NB4 (cell line): ENCODE results near the gene NYAP2.

Experiments used
- CTCF ChIP-seq: IDR thresholded peaks from one replicate; pipeline ENCODE4 v1.5.1; 2012; ENCODE audit warnings: low read depth, low read length
- MYC ChIP-seq: IDR thresholded peaks from 2 replicates; pipeline ENCODE4 v1.6.1; 2011; ENCODE audit warnings: low read depth, low read length
- POLR2A ChIP-seq: IDR thresholded peaks from 2 replicates; pipeline ENCODE4 v1.6.1; 2011; ENCODE audit warnings: mild to moderate bottlenecking; ENCODE audit not compliant: insufficient read length; ENCODE audit errors: extremely low read depth
- TF ChIP-seq, protein P1 (sequence below): IDR thresholded peaks from 2 replicates; pipeline ENCODE4 v1.6.1; 2011; ENCODE audit warnings: low read depth, low read length

- TF ChIP-seq CTCF (no peak), POLR2A (no peak), MYC (no peak)
- TF ChIP-seq, protein P1, sequence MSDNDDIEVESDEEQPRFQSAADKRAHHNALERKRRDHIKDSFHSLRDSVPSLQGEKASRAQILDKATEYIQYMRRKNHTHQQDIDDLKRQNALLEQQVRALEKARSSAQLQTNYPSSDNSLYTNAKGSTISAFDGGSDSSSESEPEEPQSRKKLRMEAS: no peak
These were observed 97.1 kb downstream of the NYAP2 start for GRCh38 chr2:225496568-225496967.
